ENCODE measurements around the gene LSAMP.

Gene LSAMP

GRCh38 chr3:115830764-115831395 is 614.4 kb downstream of the LSAMP start:
- TF ChIP-seq, protein P1, sequence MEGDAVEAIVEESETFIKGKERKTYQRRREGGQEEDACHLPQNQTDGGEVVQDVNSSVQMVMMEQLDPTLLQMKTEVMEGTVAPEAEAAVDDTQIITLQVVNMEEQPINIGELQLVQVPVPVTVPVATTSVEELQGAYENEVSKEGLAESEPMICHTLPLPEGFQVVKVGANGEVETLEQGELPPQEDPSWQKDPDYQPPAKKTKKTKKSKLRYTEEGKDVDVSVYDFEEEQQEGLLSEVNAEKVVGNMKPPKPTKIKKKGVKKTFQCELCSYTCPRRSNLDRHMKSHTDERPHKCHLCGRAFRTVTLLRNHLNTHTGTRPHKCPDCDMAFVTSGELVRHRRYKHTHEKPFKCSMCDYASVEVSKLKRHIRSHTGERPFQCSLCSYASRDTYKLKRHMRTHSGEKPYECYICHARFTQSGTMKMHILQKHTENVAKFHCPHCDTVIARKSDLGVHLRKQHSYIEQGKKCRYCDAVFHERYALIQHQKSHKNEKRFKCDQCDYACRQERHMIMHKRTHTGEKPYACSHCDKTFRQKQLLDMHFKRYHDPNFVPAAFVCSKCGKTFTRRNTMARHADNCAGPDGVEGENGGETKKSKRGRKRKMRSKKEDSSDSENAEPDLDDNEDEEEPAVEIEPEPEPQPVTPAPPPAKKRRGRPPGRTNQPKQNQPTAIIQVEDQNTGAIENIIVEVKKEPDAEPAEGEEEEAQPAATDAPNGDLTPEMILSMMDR (IDR thresholded peaks at IDR 0.05; ENCODE audit: extremely low read depth, missing control alignments): no peak
- DNase-seq (ENCODE audit: low spot score): no peak

DNA sequence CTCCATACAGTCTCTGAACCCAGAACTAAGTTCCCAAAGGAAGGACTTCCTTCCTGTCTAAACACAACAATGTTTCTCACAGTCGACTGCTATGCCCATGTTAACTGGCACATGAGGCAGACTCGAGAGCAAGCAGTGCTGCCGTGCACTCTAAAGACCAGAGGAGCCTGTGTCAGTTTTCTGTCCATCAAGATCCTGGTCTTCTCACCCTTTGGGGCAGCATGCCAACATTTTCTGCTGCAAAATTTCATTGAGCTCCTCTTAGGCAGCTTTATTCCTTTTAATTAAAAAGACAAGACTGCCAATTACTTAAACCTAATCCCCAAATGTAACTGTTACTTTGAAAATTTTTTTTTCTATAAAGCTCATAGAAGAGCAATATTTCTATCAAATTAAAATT is 616.9 kb downstream of the LSAMP start:
- TF ChIP-seq, protein P1 (IDR thresholded peaks at IDR 0.05; ENCODE audit: extremely low read depth, missing control alignments): no peak
- no peak for DNase-seq (ENCODE audit: low spot score)

- TF ChIP-seq, protein P1 (IDR thresholded peaks at IDR 0.05; ENCODE audit: extremely low read depth, missing control alignments): no peak
- DNase-seq (ENCODE audit: low spot score): no peak
Observed at GRCh38 chr3:115827495-115827894, 617.8 kb downstream of the LSAMP start.

DNA sequence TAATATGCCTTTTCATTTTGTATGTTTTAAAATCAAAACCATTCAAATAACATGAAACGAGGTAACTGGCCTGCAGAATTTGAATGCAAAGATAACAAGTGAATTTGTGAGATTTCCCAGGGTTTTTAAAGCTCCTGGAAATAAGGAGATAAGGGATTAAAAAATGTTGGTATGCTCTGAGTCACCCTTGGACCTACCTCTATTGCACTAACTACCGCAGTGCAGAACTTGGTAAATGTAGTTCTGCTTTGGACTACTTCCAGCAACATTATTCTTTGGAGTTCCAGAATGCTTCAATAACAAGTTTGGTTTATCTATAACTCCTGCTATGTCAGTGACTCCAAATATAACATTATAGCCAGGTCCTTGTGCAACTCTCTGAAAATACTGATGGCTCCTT is 620.2 kb downstream of the LSAMP start:
- no peak for DNase-seq (ENCODE audit: low spot score)
- TF ChIP-seq, protein P1 (IDR thresholded peaks at IDR 0.05; ENCODE audit: extremely low read depth, missing control alignments): no peak

- TF ChIP-seq, protein P1 (IDR thresholded peaks at IDR 0.05; ENCODE audit: extremely low read depth, missing control alignments): no peak
- no peak for DNase-seq (ENCODE audit: low spot score)
Observed at GRCh38 chr3:115823083-115823482, 622.2 kb downstream of the LSAMP start.

DNA sequence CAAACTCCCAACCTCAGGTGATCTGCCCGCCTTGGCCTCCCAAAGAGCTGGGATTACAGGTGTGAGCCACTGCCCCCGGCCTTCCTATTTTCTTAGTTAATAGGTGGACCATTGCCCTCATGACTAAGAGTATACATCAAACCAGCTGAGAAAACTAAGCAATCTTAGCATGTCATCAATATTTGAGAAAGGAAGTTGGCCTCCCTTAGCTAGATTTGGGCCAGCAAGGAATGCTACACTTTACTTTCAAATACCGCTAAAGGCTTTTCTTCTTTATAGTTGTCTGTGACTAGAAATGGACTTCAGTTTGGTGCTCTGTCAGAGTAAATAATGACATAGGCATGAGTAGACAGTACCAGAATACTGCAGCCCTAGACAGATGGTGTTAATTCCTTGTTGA is 622.7 kb downstream of the LSAMP start:
- no peak for DNase-seq (ENCODE audit: low spot score)
- TF ChIP-seq, protein P1 (IDR thresholded peaks at IDR 0.05; ENCODE audit: extremely low read depth, missing control alignments): no peak

DNA sequence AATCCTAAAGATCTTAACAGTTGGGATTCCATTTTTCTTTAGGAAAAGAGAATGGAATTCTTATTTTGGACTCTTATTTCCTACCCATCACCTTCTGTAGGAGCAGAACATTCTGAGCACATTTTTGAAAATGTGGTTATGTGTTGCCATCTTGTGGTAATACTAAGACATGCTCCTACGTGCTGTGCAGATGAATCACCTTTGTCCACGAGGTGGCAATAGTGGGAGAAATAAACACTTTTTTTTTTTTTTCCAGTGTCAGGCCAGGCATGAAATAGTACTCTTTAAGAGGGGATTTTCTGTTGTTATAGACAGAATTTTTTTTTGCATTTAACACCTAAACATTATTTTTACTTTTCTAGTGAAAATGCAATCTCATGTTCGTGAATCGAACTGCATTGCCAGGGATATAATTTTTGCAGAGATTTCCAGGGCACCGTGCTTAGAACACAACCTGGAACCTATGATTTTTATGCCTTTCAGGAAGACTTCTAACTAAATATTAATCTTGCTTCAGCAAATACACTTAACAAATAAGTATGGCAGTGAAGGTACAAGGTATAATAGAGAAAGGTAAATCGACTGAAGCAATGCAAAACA is 625.4 kb downstream of the LSAMP start:
- TF ChIP-seq, protein P1 (IDR thresholded peaks at IDR 0.05; ENCODE audit: extremely low read depth, missing control alignments): peak; percentile 94
- peak; percentile 66 for DNase-seq (ENCODE audit: low spot score)

All from GM20000 (cell line).